HG02938 (cell line): Measurements from ENCODE around the gene EGFR.

Experiments used
- ATAC-seq: cut with Tn5 transposase; IDR thresholded peaks from one replicate; pipeline ENCODE4 v1.9.1; 2021; ENCODE audit warnings: mild to moderate bottlenecking, moderate library complexity; ENCODE audit not compliant: unreplicated experiment

Gene EGFR

DNA sequence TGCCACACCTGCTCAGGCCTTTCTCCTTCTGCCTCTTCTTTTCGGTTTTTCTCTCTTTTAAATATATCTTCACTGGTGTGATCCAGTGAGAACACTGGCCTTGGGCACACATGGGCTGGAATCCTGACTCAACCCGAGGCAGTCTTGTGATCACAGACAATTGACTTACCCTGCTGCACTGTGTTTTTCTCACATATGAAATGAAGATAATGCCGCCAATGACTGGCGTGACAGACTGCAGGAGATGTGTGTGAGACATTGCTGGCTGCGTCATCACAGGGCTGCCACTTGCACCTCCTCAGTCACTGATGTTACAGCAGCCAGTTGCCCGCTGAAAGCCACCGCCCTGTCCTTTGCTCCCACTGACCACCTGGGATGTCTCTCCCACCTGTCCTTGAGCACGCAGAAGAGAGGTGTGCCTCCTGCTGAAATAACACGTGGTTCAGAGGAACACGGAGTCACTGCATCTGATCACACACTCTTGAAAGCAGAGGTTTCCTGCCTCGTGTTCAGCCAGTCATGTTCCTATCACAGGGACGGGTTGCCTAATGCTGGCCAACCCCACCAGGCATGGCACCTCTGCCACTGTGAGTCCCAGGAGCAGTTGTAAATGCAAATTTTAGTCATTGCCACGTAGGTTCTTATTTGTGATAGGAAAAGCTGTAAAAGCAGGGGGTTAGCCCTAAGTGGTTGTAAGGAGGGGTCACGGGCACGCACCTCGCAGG is 221.8 kb downstream of the EGFR start:
- ATAC-seq, result no peak

DNA sequence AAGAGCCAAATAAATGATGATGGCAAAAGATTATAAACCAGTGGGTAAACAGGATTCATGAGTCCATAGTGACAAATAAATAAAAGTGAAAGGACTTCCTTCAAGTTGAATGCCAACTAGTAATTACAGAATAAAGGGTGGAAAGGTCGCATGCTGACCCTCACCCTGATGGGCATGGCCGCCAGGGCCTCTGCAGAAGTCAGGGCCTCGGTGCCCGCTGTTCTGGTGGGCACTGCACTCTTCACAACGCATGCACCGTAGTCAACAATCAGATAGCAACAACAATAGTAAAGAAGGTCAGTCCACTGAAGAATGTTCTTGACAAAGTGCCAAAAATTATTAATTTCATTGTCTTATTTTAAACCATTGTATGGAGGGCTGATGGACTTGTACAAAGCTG is 223.1 kb downstream of the EGFR start:
- ATAC-seq, result no peak

DNA sequence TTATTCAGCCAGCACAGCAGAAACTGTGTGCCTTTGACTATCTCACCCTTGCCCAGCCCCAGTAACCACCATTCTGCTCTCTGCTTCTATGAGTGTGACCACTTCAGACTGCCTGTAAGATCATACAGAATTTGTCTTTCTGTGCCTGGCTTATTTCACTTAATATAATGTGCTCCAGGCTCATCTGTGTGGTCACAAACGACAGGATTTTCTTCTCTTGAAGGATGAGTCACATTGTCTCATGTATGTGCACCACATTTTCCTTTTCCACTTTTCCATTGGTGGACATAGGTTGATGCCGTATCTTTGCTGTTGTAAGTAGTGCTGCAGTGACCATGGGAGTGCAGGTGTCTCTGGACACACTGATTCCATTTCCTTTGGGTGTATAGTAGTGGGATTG is 223.8 kb downstream of the EGFR start:
- ATAC-seq, result no peak

DNA sequence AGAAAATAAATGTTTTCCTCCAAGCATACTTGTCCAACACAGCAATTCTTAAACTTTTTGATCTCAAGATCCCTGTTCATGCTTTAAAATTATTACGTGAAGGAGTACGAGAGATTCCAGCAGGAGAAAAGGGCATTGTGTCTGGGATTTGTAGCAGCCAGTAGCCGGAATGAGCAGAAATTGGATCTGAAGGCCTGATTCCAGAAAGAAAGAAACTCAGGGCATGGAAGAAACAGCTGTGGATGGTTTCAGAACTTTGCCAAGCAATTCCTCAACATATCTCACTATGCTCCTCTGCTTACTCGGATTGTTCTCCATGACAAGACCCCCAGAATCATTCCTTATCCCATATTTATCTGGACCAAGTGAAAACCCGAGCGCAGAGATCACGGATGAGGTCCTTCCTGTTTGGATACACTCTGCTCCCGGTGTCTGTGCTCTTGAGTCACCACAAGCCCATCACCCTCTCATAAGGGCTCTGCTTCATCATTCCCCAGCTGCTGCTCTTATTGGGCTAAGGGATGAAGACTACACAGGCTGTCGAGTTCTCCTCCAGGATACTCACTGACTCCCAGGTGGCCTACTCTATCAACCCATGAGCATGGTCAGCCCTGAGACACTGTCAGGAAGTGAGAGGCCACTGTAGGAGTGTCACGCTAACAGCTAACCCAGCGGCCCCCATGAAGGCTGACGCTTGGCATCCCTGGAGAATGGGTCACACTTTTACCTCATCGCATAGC is 225.4 kb downstream of the EGFR start:
- no peak for ATAC-seq

DNA sequence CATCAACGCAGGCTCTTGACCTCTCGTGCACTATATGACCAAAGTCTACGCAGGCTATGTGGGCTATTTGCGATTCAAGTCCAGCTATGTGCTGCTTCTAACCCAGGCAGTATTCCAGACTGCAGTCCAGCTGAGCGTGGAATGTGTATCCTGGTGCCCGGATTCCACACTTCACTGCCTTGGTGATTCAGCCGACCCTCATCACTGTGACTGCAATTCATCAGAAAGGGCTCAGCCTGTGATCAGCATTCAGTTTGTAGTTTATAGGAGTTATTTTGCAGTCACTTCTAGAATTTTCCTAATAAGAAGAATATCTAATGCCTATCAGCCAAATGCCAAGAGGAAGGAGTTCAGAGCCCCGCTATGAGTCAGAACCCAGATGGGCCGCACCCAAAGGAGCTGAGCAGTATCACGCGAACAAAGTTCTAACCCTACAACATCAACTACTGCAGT is 226.5 kb downstream of the EGFR start:
- ATAC-seq, result no peak

DNA sequence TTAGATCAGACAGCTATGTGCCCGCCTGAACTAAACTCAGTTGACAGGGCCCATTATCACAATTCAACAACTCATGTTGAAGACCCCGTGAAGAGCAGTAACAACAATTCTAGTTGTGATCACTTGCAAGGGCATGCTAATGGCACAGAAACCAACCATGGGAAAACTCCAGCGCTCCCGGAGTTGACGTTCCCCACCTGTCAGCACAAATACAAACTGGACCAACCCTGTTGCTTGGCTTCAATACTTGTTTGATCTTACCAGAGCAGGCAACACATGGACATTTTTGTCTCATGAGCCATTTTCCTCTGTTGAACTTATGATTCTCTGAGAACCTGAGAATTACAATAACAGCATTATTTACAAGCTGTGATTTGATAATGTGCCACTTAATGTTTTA is 227.4 kb downstream of the EGFR start:
- no peak for ATAC-seq

DNA sequence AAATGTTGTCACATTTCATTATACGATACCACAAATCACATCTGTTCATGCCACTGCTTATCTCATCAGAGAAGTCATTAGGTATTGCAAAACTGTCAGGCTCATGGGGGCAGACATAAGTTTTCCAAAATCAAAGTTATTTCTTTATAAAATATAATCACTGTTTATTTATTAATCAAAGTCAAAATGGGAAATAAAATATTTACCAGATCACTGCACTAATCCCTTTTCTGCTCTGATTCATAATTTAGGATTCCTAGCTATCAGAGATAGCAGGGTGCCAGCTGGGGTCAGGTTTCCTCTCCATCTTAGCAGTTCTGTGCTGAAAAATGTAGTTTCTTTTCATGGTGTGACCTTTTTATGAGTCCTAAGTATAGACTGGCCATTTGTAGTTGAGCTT is 228.6 kb downstream of the EGFR start:
- no peak for ATAC-seq

DNA sequence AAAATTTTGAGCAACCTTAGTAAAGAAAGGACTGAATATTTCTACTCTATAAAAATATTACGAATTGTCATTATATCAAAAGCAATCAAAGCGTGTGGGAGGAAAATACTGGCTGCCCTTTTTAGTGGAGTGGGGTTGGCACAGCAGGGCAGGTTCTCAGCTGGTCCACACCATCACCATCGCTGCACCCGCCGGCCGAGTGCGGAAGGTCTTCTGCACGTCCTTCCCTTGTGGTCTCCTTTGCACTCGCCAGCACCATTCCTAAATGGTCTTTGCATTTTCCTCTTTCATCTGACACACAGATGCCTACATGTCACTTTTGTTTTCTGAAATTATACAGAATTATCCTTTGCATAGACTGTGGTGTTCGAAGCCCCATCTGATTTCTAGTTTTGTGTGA is 229.7 kb downstream of the EGFR start:
- ATAC-seq, result no peak

DNA sequence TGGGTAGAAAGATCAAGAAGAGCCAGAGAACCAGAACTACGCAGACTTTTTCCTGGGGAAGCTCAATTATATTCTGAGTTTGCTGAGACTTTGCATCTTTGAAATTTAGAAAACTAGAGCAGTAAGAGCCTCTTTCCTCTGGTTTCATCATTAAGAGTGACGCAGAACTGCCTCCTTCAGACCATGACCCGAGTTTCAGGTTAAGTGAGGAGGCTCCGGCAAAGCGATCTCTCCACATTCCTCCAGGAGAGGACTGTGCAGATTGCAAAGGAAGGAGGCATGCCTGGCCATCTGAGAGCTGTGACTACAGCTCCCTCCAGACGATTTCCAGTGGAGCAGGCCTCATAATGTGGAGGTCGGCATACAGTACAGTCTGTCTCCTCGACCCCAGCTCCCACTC is 230.5 kb downstream of the EGFR start:
- ATAC-seq, result no peak

DNA sequence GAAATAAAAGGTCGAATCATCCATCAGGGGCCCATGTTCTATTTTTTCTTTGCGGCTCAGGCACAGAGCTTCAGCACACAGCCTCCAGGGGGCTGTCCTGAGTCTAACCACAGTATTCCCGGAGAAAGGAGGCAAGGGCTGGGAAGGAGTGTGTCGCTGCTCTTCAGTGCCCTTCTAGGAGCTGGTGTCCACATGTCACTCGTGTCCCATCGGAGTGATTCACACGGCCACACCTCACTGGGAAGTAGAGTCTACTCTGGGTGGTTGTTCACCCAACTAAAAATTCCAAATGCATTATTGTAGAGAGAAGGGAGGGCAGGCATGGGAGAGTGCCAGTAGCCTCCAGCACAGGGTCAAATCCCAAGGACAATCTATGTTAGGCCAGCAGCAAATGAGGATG is 231.5 kb downstream of the EGFR start:
- ATAC-seq, result no peak

DNA sequence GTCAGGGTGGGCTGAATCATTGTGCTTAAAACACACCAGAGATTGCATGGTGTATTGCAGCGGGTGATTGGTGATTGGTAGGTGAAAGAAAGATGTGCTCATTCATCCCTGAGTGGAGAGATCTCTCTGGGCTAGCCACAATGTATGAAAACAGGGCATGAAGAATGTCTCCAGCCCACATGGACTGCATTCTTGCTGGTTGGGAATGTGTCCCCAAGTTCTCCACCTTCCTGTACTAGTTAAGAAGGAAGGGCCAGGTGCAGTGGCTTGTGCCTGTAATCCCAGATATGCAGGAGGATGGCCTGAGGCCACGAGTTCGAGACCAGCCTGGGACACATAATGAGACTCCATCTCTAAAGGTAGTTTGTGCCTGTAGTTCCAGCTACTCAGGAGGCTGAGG is 232.5 kb downstream of the EGFR start:
- no peak for ATAC-seq

DNA sequence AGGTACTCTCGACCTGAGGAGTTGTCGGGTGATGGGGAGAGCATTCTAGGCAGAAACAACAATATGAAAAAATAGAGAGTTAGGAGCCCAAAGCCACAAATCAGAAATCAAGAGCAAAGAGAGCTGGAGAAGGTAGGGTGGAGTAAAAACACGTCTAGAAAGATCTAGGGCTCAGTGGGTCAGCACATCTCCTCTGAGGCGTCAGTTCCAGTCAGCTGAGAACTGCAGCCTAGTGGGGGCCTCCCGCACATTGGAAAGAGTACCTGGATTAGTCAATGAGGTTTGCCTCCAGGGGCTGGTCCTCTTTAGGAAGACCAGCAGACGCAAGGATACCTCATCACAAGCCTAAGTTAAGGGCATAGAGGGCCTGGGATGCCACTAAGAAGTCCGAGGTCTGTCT is 233.1 kb downstream of the EGFR start:
- no peak for ATAC-seq

DNA sequence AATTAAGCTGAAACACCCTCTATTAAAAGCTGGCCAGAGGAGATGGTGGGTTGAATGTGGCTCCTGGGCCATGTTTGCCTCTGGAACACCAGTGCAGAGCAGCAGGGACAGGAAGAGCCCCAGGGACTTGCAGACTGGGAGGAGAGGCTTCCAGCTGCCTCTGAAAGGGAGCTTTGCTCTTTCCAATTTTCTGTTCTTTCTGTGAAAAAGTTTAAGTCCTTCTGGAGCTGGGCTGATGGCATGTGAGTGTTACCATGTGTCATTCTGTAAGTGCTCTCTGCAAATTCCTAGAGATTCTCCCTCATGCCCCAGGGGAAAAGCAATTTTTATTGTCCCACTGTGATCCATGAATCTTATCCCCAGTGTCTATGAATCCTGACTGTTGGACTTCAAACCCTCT is 233.6 kb downstream of the EGFR start:
- no peak for ATAC-seq

DNA sequence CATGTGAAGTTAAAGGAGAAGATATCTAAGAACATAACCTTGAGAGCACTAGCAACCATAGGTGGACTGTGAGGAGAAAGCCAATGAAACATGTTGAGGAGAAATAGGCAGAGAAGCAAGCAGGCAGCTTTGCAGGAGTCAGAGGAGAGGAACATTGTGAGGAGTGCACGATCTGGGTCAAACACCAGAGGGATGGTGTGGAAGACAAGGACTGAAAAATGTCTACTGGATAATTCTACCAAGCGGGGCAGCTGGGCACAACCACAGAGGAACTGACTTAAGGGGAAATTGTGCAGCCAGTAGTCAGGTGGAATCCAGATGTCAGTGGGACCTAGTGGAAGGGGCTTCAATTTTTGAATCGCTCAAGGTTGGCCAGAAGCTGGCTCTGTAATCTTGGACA is 234.4 kb downstream of the EGFR start:
- no peak for ATAC-seq

DNA sequence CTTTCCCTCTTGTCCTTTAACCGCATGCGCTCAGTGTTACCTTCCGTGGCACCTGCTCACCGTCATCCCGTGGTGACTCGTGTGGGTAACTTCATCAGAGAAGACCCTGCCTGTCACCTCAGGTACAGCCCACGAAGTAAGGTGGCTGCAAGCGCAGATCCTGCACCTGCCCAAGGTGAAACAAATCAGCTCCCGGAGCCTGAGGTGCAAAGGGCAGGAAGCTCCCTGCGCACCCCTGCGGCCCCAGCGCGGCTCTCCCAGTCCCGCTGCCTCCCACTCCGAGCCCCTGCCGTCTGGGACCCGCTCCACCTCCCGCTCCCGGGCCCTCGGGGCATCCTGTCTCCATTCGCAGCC is 235.4 kb downstream of the EGFR start:
- ATAC-seq, result no peak

DNA sequence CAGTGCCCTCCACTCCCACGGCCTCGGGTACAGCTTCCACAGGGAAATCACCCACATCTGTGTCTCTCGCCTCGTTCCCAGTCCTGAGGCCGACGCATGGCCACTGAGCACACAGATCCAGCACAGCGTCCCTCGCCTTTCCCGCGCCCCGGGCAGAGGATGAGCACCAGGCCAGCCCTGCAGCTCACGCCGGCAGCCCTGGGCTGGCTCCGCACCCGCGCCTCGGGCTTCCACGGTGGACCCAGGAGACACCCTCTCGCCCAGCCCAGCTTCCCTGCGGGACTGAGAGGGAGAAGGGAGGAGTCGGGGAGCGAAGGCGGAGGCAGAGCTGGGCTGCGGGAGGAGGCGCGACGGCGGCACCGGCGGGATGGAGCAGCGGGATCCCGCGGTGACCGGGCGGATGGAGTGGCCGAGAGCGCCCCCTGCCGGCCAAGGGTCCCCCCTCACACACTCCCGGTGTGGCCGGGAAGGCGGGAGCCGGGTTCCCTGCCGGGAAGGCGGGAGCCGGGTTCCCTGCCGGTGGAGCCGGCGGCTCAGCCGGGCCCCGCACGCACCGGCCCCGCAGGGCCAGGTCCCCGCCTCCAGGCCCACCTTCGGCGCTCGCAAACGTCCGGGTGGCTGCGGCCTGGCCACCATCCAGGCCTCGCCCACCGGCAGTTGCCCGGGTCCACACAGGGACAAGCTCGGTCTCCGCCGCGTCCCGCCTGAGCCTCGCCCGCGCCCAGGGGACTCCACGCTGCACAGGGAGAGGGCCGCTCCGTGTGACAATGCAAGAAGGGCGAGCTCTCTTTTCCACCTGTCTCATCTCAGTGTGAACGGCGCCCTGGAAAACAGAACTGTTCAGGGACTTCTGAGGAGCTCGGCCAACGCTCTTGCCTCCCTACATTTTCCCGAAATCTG is 236.0 kb downstream of the EGFR start:
- peak; percentile 63 for ATAC-seq

DNA sequence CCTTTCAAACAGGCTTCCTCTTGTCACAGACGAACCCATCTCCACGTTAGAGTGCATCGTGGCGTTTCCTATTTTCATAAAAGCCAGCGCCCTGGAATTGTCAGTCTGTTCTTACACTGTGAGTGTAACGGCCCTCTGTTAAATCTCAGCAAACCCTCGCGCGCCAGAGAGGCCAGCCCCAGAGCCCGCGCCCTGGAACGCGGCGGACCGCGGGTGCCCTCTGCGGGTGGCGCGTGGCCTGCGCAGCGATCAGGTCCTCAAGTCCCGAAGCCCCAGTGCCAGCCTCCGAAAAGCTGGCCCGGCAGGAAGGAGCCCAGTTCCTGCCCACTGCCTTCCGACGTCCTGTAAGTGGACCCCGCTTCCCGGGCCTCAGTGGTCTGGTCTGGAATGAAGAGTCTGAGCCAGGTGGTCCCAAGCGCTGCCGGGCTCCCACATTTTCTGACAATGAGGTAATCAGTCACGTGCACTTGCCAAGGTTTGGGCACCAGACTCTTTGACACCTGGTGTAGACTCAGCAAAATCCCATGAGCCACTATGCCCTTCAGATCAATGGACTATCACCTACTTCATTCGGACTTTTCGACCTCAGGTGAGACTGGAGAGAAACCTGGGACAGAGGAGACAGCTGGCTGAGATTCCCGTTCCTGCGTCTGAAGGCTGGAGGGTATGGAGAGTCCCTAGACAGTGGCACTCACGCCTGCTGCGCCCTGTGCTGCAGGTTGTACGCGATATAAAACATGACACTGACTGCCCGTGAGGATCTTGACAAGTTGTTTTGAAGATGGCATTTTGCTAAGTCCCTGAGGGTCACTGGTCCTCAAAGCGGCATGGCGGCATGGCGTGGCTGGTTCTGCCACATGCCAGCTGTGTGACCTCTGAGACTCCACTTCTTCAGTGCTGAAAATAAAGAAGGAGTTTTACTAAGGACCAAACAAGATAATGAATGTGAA is 237.0 kb downstream of the EGFR start:
- ATAC-seq, result peak; percentile 81

DNA sequence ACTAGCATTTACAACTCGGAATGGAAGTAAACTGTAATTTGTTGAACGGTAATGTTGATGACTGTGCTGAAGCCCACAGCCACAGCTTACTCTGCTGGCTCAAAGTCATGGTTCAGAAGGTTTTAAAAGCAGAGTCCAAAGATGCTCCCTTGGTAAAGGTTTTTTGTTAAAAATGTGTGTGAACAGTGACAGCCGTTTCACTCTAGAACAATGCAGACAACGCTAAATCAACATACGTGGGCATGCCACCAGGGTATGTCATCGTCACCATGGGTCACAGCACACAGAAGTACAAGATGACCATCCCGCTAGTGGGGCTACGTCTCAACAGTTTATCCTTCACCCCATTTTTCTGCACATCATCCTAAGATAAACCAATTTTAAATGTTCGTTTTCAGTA is 239.8 kb downstream of the EGFR start:
- no peak for ATAC-seq

DNA sequence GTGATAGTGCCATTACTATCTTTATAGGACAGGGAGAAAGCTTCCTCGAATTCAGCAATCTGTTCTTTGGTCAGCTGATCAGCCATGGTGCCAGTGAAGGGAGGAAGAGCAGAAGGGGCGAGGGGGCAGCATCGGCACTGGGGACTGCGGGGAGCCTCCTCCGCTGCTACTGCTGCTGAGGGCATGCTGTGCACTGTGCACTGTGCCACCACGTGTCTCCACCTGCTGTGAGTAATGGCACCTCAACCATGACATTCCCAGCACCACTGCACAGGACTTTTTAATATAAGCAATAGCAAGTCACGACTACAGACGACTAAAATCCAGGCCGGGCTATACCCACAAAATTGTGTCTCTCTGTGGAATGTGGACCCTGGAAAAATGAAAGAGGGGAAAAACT is 241.4 kb downstream of the EGFR start:
- ATAC-seq, result no peak

DNA sequence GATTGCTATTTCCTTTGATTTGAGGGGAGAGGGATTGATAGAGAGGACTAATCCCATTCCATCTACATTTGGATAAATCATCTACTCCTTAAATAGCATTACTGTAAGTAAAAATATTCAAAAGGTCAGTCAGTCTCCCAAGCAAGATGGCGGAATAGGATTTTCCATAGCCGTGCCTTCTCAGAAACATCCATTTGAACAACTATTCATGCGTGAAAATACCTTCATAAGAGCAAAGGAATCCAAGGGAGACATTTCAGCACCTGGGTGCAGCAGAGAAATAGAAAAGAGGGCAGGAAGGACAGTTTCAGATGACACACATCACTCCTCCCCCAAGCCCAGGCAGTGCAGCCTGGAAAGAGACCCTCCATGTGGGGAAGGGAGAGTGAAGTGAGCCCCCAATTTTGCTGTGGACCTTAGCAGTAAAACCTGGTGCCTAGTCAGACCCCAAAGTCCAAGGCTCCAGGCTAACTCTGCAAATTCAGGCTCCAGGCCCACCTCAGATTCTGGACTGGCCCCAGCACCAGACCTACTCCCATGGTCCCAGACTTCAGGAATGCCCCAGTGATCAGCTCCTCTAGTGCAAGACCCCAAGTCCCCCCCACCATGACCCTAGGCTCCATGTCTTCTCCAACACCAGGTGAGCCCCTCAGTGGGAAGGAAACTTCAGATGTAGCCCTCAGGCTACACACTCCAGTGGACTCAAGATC is 242.0 kb downstream of the EGFR start:
- no peak for ATAC-seq
